GM23248 (cell line): Measurements from ENCODE around the gene HMGN1. TPM values are rescaled to one million over a fixed set of nuclear protein-coding genes. Genes with fewer than 3 reads are reported as not detected.

Source experiments
- DNase-seq: peaks from one replicate; pipeline ENCODE4 v3.0.0-alpha.2; 2015
- H2AFZ ChIP-seq: fragments of 200-600 bp; sonication (generic); 2 replicates; pipeline ENCODE4 v1.6.1; 2016; ENCODE audit warnings: antibody characterized with exemption
- H3F3A ChIP-seq: fragments of 200-600 bp; sonication (generic); 2 replicates; pipeline ENCODE4 v1.6.1; 2016; ENCODE audit warnings: mild to moderate bottlenecking, antibody characterized with exemption, mixed run types; ENCODE audit not compliant: insufficient read depth
- H3K27ac ChIP-seq: fragments of 200-600 bp; sonication (generic); 2 replicates; pipeline ENCODE4 v1.5.1; 2016; ENCODE audit warnings: mild to moderate bottlenecking
- H3K27me3 ChIP-seq: fragments of 200-600 bp; sonication (generic); replicated peaks from 2 replicates; pipeline ENCODE4 v1.6.1; 2016; ENCODE audit warnings: mild to moderate bottlenecking; ENCODE audit not compliant: insufficient read depth
- H3K36me3 ChIP-seq: fragments of 200-600 bp; sonication (generic); 2 replicates; pipeline ENCODE4 v1.6.1; 2016; ENCODE audit warnings: low read depth, mild to moderate bottlenecking
- H3K4me1 ChIP-seq: fragments of 200-600 bp; sonication (generic); 2 replicates; pipeline ENCODE4 v1.6.1; 2016; ENCODE audit warnings: mild to moderate bottlenecking; ENCODE audit not compliant: insufficient read depth
- H3K4me2 ChIP-seq: fragments of 200-600 bp; sonication (generic); one replicate; pipeline ENCODE4 v1.6.1; 2016; ENCODE audit warnings: mild to moderate bottlenecking; ENCODE audit not compliant: unreplicated experiment
- H3K4me3 ChIP-seq: fragments of 200-600 bp; sonication (generic); 2 replicates; pipeline ENCODE4 v1.5.1; 2016; ENCODE audit warnings: mild to moderate bottlenecking
- H3K79me2 ChIP-seq: fragments of 200-600 bp; sonication (generic); 2 replicates; pipeline ENCODE4 v1.6.1; 2016; ENCODE audit warnings: mild to moderate bottlenecking; ENCODE audit not compliant: insufficient read depth
- H3K9ac ChIP-seq: fragments of 200-600 bp; sonication (generic); 2 replicates; pipeline ENCODE4 v1.6.1; 2016; ENCODE audit warnings: mild to moderate bottlenecking
- H3K9me2 ChIP-seq: fragments of 200-600 bp; sonication (generic); 2 replicates; pipeline ENCODE4 v1.6.1; 2016; ENCODE audit warnings: mixed run types, mild to moderate bottlenecking, moderate library complexity; ENCODE audit not compliant: insufficient read depth
- H3K9me3 ChIP-seq: fragments of 200-600 bp; sonication (generic); one replicate; pipeline ENCODE4 v1.6.1; 2017; ENCODE audit warnings: low read depth
- H4K20me1 ChIP-seq: fragments of 200-600 bp; sonication (generic); 2 replicates; pipeline ENCODE4 v1.6.0; 2016; ENCODE audit not compliant: insufficient read depth
- EZH2 ChIP-seq: fragments of 200-600 bp; sonication (generic); IDR thresholded peaks from 2 replicates; pipeline ENCODE4 v1.6.1; 2018; ENCODE audit warnings: antibody characterized with exemption, mild to moderate bottlenecking; ENCODE audit not compliant: insufficient read depth, poor library complexity, severe bottlenecking
- EZH2phosphoT487 ChIP-seq: fragments of 200-600 bp; sonication (generic); IDR thresholded peaks from 2 replicates; pipeline ENCODE4 v1.6.1; 2018; ENCODE audit warnings: antibody characterized with exemption, moderate library complexity, mild to moderate bottlenecking, low read depth; ENCODE audit not compliant: insufficient read depth
- WGBS, 2 experiments: methylation state at CpG; one replicate each; pipeline ENCODE4 v1.1.6; 2015 to 2017; ENCODE audit warnings: low lambda C conversion rate in 2 of 2, low coverage in 1 of 2; ENCODE audit errors: missing lambda C conversion rate in 2 of 2; 5-methylcytosine and 5-hydroxymethylcytosine counted together
- in situ Hi-C: fragments of 300-500 bp; cut with MboI; formaldehyde crosslinking; loops from 2 replicates; pipeline ENCODE4 v1.15.0; 2020
- polyA plus RNA-seq: library from polyadenylated mRNA; unstranded; fragments of >200 nt; fragmentation: Nextera tagmentation; extraction: Ambion mirVana; gene quantifications from 2 replicates; pipeline ENCODE4 v1.2.1, GENCODE V29; 2016
- total RNA-seq: library from RNA; depleted of rRNA; stranded (reverse); fragments of >200 nt; shearing (Covaris generic); gene quantifications from 2 replicates; pipeline ENCODE4 v1.2.3, GENCODE V29; 2014

Gene HMGN1
- total and polyA plus RNA-seq, 2 experiments from 2014 or later, result 192 to 349 TPM

GRCh38 chr21:39388811-39389155, 39.9 kb upstream of the HMGN1 start:
- Histone ChIP-seq H3K4me3 (peak overlapping the region; percentile 78), H3K27ac (0 out of 2 replicates have a peak overlapping the region, but pooled peaks have one; percentile 66)

GRCh38 chr21:39388038-39388810, 39.3 kb upstream of the HMGN1 start:
- peak overlapping the region; percentile 78 for H3K9ac ChIP-seq
- H3K36me3 ChIP-seq, result peaks cover 17% of the 10 kb centered on the region
- WGBS, 2 experiments, result 1 to 2% methylated on average over 35 of the region's 35 CpGs
- H3K27ac ChIP-seq, result peak overlapping the region; percentile 66
- peak overlapping the region; percentile 78 for H3K4me3 ChIP-seq
- H3K4me2 ChIP-seq, result peak overlapping the region; percentile 98
- peak; percentile 92 for DNase-seq
- H3F3A ChIP-seq, result peaks cover 10% of the 10 kb centered on the region
- no peaks in the 10 kb centered on the region; the same call in 1 of the 2 replicates for H4K20me1 ChIP-seq
- in situ Hi-C loops, result no loop called here
- TF ChIP-seq EZH2 (no peak), EZH2phosphoT487 (no peak)
- peaks cover 9% of the 10 kb centered on the region; the same call in 1 of the 2 replicates for H3K4me1 ChIP-seq
- peak overlapping the region; percentile 94 for H2AFZ ChIP-seq
- H3K79me2 ChIP-seq, result peaks cover 67% of the 10 kb centered on the region
- no peaks in the 10 kb centered on the region for H3K27me3 ChIP-seq
- no peaks in the 10 kb centered on the region for H3K9me3 ChIP-seq
- no peaks in the 10 kb centered on the region for H3K9me2 ChIP-seq

More at GRCh38 chr21:39388811-39389155, 39.9 kb upstream of the HMGN1 start:
- Histone ChIP-seq H3K79me2 (peaks cover 62% of the 10 kb centered on the region), H3K27me3 (no peaks in the 10 kb centered on the region), H3F3A (peaks cover 10% of the 10 kb centered on the region), H3K4me1 (peaks cover 9% of the 10 kb centered on the region; the same call in 1 of the 2 replicates), H3K9me3 (no peaks in the 10 kb centered on the region), H3K9me2 (no peaks in the 10 kb centered on the region), H2AFZ (peak overlapping the region; percentile 94), H3K9ac (peak overlapping the region; percentile 78), H4K20me1 (no peaks in the 10 kb centered on the region; the same call in 1 of the 2 replicates), H3K36me3 (peaks cover 20% of the 10 kb centered on the region), H3K4me2 (peak overlapping the region; percentile 98)
- in situ Hi-C loops, result no loop called here
- no peak for TF ChIP-seq EZH2phosphoT487
- no peak for TF ChIP-seq EZH2
- 2 to 4% methylated on average over 9 to 10 of the region's 10 CpGs for WGBS, 2 experiments
- DNase-seq, result no peak

- peak; percentile 90 for DNase-seq
- 0 to 2% methylated on average over 17 to 21 of the region's 21 CpGs for WGBS, 2 experiments
- Histone ChIP-seq H3K79me2 (peaks cover 73% of the 10 kb centered on the region), H3K9me2 (no peaks in the 10 kb centered on the region), H3K4me3 (peak overlapping the region; percentile 78), H3K4me2 (peak overlapping the region; percentile 98), H3K9ac (peak overlapping the region; percentile 78), H3K27me3 (no peaks in the 10 kb centered on the region), H3K36me3 (peaks cover 13% of the 10 kb centered on the region), H3K9me3 (no peaks in the 10 kb centered on the region), H4K20me1 (no peaks in the 10 kb centered on the region; the same call in 1 of the 2 replicates), H2AFZ (peak overlapping the region; percentile 94), H3F3A (peaks cover 10% of the 10 kb centered on the region), H3K4me1 (peaks cover 9% of the 10 kb centered on the region; the same call in 1 of the 2 replicates), H3K27ac (peak overlapping the region; percentile 66)
- TF ChIP-seq EZH2 (no peak), EZH2phosphoT487 (no peak)
- in situ Hi-C loops, result no loop called here
Observed at GRCh38 chr21:39387461-39388037, 38.7 kb upstream of the HMGN1 start.

- H3K36me3 ChIP-seq, result peaks cover 7% of the 10 kb centered on the region
- peaks cover 10% of the 10 kb centered on the region for H3F3A ChIP-seq
- TF ChIP-seq EZH2phosphoT487 (no peak), EZH2 (no peak)
- peaks cover 9% of the 10 kb centered on the region; the same call in 1 of the 2 replicates for H3K4me1 ChIP-seq
- H3K79me2 ChIP-seq, result peaks cover 79% of the 10 kb centered on the region
- H3K4me3 ChIP-seq, result peak overlapping the region; percentile 78
- DNase-seq, result no peak
- H3K27me3 ChIP-seq, result no peaks in the 10 kb centered on the region
- H3K9ac ChIP-seq, result peak overlapping the region; percentile 78
- peak overlapping the region; percentile 98 for H3K4me2 ChIP-seq
- in situ Hi-C loops, result no loop called here
- peak overlapping the region; percentile 66 for H3K27ac ChIP-seq
- H2AFZ ChIP-seq, result peak overlapping the region; percentile 94
- H4K20me1 ChIP-seq, result no peaks in the 10 kb centered on the region; the same call in 1 of the 2 replicates
- 97 to 98% methylated on average over 11 of the region's 11 CpGs for WGBS, 2 experiments
- no peaks in the 10 kb centered on the region for H3K9me2 ChIP-seq
- H3K9me3 ChIP-seq, result no peaks in the 10 kb centered on the region
Observed at GRCh38 chr21:39386899-39387298, 38.0 kb upstream of the HMGN1 start.
